Adrenal gland (tissue), 5 donors: ENCODE measurements around the gene PATL2.

ENCODE experiments used
- POLR2A ChIP-seq, 2 donors: fragments of 450-650 bp; IDR thresholded peaks; one replicate each; pipeline ENCODE4 v1.6.1; 2017; ENCODE audit warnings: antibody characterized with exemption in 2 of 2, mild to moderate bottlenecking in 2 of 2, moderate library complexity in 1 of 2
- TF ChIP-seq, protein P1 (sequence below), 6 experiments: fragments of 450-650 bp in 4 of 6; fragments of 200-600 bp in 2 of 6; sonication (generic) in 1 of 6; IDR thresholded peaks; 1 replicate in 5 of 6; 2 replicates in 1 of 6; pipeline versions ENCODE4 v1.5.1 to v1.8.0; 2016 to 2021; ENCODE audit warnings: antibody characterized with exemption in 6 of 6, mild to moderate bottlenecking in 2 of 6, moderate library complexity in 1 of 6
- donor health status: DM: no; HTN: no; CAD: no.

DNA sequence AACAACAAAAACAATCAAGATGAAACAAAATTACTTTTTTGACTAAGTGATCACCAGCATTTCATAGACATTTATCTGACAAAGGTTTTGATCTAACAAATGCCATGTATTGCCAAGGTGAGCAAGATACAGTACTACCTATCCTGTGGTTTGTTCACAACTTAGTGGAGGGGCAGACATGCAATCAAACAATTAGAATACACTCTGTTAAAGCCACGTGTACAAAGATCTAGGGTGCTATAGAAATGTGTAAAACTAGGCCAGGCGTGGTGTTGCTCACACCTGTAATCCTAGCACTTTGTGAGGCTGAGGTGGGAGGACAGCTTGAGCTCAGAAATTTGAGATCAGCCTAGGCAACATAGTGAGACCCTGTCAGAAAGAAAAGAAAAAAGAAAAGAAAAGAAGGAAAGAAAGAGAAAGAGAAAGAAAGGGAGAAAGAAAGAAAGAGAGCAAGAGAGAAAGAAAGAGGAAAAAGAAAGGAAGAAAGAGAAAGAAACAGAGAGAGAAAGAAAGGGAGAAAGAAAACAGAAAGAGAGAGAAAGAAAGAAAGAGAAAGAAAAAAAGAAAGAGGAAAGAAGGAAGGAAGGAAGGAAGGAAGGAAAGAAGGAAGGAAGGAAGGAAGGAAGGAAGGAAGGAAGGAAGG, 23.8 kb upstream of the PATL2 start:
- TF ChIP-seq, protein P1, sequence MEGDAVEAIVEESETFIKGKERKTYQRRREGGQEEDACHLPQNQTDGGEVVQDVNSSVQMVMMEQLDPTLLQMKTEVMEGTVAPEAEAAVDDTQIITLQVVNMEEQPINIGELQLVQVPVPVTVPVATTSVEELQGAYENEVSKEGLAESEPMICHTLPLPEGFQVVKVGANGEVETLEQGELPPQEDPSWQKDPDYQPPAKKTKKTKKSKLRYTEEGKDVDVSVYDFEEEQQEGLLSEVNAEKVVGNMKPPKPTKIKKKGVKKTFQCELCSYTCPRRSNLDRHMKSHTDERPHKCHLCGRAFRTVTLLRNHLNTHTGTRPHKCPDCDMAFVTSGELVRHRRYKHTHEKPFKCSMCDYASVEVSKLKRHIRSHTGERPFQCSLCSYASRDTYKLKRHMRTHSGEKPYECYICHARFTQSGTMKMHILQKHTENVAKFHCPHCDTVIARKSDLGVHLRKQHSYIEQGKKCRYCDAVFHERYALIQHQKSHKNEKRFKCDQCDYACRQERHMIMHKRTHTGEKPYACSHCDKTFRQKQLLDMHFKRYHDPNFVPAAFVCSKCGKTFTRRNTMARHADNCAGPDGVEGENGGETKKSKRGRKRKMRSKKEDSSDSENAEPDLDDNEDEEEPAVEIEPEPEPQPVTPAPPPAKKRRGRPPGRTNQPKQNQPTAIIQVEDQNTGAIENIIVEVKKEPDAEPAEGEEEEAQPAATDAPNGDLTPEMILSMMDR (IDR thresholded peaks at IDR 0.05), result no peak
- no peak for TF ChIP-seq POLR2A (IDR thresholded peaks at IDR 0.05)
